GM06990 (cell line): Measurements from ENCODE around the gene DGKI.
"Not testable (repeated sequence)": the region's sequence is repeated elsewhere in the genome, so short reads cannot be mapped to it uniquely, and the experiment has no call there.

Experiments used
- DNase-seq: peaks from one replicate; pipeline ENCODE4 v3.0.0-alpha.2; 2011; ENCODE audit not compliant: insufficient read length; ENCODE audit errors: extremely low read depth
- H3K27me3 ChIP-seq: replicated peaks from 2 replicates; pipeline ENCODE4 v1.6.0; 2011; ENCODE audit warnings: low read length; ENCODE audit not compliant: control insufficient read depth, insufficient read depth
- H3K36me3 ChIP-seq: 2 replicates; pipeline ENCODE4 v1.5.1; 2011; ENCODE audit warnings: low read length; ENCODE audit not compliant: control insufficient read depth, insufficient read depth
- H3K4me3 ChIP-seq: replicated peaks from 2 replicates; pipeline ENCODE4 v1.5.1; 2011; ENCODE audit warnings: low read depth, mild to moderate bottlenecking, control low read depth, low read length
- TF ChIP-seq, protein P1 (sequence below): IDR thresholded peaks from 2 replicates; pipeline ENCODE4 v1.5.1; 2011; ENCODE audit warnings: low read length, control low read depth, mild to moderate bottlenecking, inconsistent platforms; ENCODE audit not compliant: insufficient read depth, poor library complexity, severe bottlenecking

Gene DGKI

DNA sequence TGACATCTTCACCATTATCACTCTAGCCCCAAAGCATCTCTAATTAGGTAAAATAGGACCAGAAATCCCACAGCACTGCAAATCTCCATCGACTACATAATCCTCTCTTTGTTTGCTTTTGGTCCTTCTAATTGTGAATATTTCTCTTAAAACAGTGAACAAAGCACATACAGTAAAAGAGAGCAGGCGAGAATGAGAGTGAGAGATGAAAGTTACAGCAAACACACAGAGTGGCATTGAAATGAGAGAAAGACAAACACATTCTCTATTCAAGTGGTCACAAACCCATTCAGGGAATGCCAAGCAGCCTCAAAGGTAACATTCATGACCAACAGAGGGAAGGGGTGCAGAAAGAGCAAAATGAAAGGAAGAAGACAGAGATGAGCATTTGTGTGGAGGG lies 393.4 kb downstream of the DGKI start:
- H3K4me3 ChIP-seq, result no peak overlapping the region
- no peak for DNase-seq
- H3K36me3 ChIP-seq, result no peaks in the 10 kb centered on the region
- TF ChIP-seq, protein P1, sequence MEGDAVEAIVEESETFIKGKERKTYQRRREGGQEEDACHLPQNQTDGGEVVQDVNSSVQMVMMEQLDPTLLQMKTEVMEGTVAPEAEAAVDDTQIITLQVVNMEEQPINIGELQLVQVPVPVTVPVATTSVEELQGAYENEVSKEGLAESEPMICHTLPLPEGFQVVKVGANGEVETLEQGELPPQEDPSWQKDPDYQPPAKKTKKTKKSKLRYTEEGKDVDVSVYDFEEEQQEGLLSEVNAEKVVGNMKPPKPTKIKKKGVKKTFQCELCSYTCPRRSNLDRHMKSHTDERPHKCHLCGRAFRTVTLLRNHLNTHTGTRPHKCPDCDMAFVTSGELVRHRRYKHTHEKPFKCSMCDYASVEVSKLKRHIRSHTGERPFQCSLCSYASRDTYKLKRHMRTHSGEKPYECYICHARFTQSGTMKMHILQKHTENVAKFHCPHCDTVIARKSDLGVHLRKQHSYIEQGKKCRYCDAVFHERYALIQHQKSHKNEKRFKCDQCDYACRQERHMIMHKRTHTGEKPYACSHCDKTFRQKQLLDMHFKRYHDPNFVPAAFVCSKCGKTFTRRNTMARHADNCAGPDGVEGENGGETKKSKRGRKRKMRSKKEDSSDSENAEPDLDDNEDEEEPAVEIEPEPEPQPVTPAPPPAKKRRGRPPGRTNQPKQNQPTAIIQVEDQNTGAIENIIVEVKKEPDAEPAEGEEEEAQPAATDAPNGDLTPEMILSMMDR, result no peak
- no peaks in the 10 kb centered on the region for H3K27me3 ChIP-seq

DNA sequence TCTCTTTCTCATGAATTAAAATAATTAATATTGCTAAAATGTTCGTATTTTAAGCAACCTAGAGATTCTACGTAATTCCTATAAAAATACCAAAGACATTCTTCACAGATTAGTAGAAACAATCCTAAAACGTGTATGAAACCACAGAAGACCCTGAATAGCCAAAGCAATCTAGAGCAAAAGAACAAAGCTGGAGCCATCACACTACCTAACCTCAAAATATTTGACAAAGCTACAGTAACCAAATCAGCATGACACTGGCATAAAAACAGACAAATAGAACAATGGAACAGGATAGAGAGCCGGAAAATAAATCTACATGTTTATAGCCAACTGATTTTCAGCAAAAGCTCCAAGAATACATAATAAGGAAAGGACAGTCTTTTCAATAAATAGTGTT lies 397.8 kb downstream of the DGKI start:
- TF ChIP-seq, protein P1, result no peak
- no peak overlapping the region for H3K4me3 ChIP-seq
- H3K36me3 ChIP-seq, result no peaks in the 10 kb centered on the region
- H3K27me3 ChIP-seq, result no peaks in the 10 kb centered on the region
- no peak for DNase-seq

DNA sequence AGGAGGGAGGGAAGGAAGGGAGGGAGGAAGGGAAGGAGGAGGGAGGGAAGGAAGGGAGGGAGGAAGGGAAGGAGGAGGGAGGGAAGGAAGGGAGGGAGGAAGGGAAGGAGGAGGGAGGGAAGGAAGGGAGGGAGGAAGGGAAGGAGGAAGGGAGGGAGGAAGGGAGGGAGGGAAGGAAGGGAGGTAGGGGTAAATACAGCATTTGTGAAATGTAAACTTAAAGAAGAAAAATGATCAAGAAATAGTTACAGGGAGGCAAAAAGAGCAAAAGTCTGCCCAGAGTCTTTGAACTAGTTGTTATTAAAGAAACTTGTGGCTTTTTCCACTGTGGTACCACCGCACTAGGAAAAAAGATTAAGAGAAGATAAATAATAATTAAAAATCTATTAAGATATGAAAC lies 398.2 kb downstream of the DGKI start:
- not testable (repeated sequence) for H3K36me3 ChIP-seq, H3K27me3 ChIP-seq, H3K4me3 ChIP-seq, DNase-seq

- H3K4me3 ChIP-seq, result no peak overlapping the region
- H3K36me3 ChIP-seq, result no peaks in the 10 kb centered on the region
- TF ChIP-seq, protein P1, result no peak
- DNase-seq, result no peak
- no peaks in the 10 kb centered on the region for H3K27me3 ChIP-seq
Measured at GRCh38 chr7:137446025-137446424, 400.7 kb downstream of the DGKI start.

DNA sequence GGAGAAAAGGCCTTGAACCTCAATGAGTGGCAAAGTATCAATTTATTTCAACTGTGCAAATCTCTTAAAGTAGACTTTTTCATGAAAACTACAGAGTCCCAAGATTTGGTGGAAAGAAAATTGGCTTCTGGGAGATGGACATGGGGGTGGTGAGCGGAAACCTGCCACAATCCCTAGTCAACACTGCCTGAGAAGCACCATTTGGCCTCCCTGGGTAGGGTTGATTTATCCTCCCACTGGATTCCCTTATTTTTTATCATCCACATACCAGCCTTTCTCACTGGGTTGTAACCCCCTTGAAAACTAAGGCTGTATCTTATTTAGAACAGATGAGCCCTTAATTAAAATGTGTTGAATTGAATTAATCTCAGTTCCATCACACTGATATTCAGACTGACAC lies 401.5 kb downstream of the DGKI start:
- TF ChIP-seq, protein P1, result no peak
- Histone ChIP-seq H3K27me3 (no peaks in the 10 kb centered on the region), H3K4me3 (no peak overlapping the region), H3K36me3 (no peaks in the 10 kb centered on the region)
- no peak for DNase-seq

DNA sequence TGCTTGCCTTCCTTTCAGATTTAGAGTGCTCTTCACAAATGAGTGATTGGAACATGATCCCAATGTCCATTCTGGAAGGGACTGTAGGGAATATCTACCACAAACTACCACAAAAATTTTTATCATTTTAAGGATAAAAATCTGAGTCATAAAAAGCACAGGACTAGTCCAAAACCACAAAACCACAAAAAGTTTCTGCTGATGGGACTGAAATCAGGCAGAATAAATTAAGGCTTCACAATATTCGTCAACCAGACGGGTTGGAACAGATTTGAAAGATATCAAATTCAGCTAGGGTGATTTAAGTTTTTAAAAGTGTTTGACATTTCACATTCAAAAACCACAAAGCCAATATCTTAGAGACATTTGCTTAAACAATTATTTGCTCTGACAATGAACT lies 403.2 kb downstream of the DGKI start:
- DNase-seq, result no peak
- no peak overlapping the region for H3K4me3 ChIP-seq
- TF ChIP-seq, protein P1, result no peak
- H3K36me3 ChIP-seq, result no peaks in the 10 kb centered on the region
- no peaks in the 10 kb centered on the region for H3K27me3 ChIP-seq

- Histone ChIP-seq H3K27me3 (no peaks in the 10 kb centered on the region), H3K36me3 (no peaks in the 10 kb centered on the region), H3K4me3 (no peak overlapping the region)
- DNase-seq, result no peak
- TF ChIP-seq, protein P1, result no peak
Measured at GRCh38 chr7:137441451-137441850, 405.3 kb downstream of the DGKI start.
